ENCODE data around the gene TRERF1. TPM values are rescaled to one million over a fixed set of nuclear protein-coding genes. Genes with fewer than 3 reads are reported as not detected.

Gene TRERF1
- polyA plus RNA-seq, 1 of the 3 experiments (the other 2 are of a cell fraction), result 3.6 TPM

GRCh38 chr6:42355416-42355815 is 96.3 kb downstream of the TRERF1 start:
- ChIA-PET POLR2A (no interaction called here), CTCF (interaction anchor here (1.4 to 2.9 kb wide), 3 partner anchors 11 to 193 kb away, joined by 4 to 8 read pairs (median 5); no protein-coding TSS in a partner anchor)
- no peaks in the 10 kb centered on the region for H4K20me1 ChIP-seq (ENCODE audit: insufficient read depth)
- no peak overlapping the region for H3K4me2 ChIP-seq
- 95% methylated on average over 3 of the region's 3 CpGs for WGBS (ENCODE audit: low lambda C conversion rate)
- H3K79me2 ChIP-seq (ENCODE audit: insufficient read depth), result no peaks in the 10 kb centered on the region
- H3K27me3 ChIP-seq (ENCODE audit: insufficient read depth), result no peaks in the 10 kb centered on the region
- peaks cover 0 to 13% of the 10 kb centered on the region in 2 experiments; a peak in 3 of 4 replicates for H3K4me1 ChIP-seq (ENCODE audit: control insufficient read depth in 1 of 2, insufficient read depth in 2 of 2, low read depth in 1 of 2, low read length in 1 of 2)
- no peak overlapping the region for H3K9ac ChIP-seq
- peaks cover 0 to 3% of the 10 kb centered on the region in 2 experiments for H3K36me3 ChIP-seq (replicated peaks in 1 of 2; ENCODE audit: control insufficient read depth in 1 of 2, insufficient read depth in 2 of 2, low read length in 1 of 2)
- H3K4me3 ChIP-seq (ENCODE audit: low read depth in 2 of 2, low read length in 1 of 2), result no peak overlapping the region
- peaks cover 2% of the 10 kb centered on the region; the same call in 1 of the 2 replicates for H3K9me2 ChIP-seq
- H2AFZ ChIP-seq (ENCODE audit: low read depth), result no peak overlapping the region
- no peaks in the 10 kb centered on the region for H3K9me3 ChIP-seq
- peaks cover 7% of the 10 kb centered on the region for H3F3A ChIP-seq (replicated peaks; ENCODE audit: insufficient read depth)
- no peak overlapping the region for H3K27ac ChIP-seq (ENCODE audit: low read depth in 2 of 2, low read length in 1 of 2)
- TF ChIP-seq TCF12 (IDR thresholded peaks at IDR 0.05) (no peak), CTCF (IDR thresholded peaks at IDR 0.05) (no peak), RCOR1 (IDR thresholded peaks at IDR 0.05; ENCODE audit: low read length) (no peak), RAD21 (IDR thresholded peaks at IDR 0.05; ENCODE audit: low read length) (no peak), TAF1 (IDR thresholded peaks at IDR 0.05; ENCODE audit: borderline replicate concordance, low read depth, low read length) (no peak), NRF1 (IDR thresholded peaks at IDR 0.05; ENCODE audit: low read depth, low read length) (no peak), RFX5 (IDR thresholded peaks at IDR 0.05; ENCODE audit: low read length) (no peak), EP300 (IDR thresholded peaks at IDR 0.05; ENCODE audit: borderline replicate concordance in 1 of 2, low read depth in 1 of 2, low read length in 1 of 2) (no peak), SIN3A (IDR thresholded peaks at IDR 0.05; ENCODE audit: borderline replicate concordance, low read depth, low read length) (no peak), GABPA (IDR thresholded peaks at IDR 0.05; ENCODE audit: low read depth) (no peak), JUND (IDR thresholded peaks at IDR 0.05) (no peak), EZH2phosphoT487 (IDR thresholded peaks at IDR 0.05; ENCODE audit: borderline replicate concordance, low read depth) (no peak), ZBTB33 (IDR thresholded peaks at IDR 0.05; ENCODE audit: borderline replicate concordance, low read depth) (no peak), REST (IDR thresholded peaks at IDR 0.05; ENCODE audit: low read depth, low read length) (no peak), FOSL2 (IDR thresholded peaks at IDR 0.05; ENCODE audit: borderline replicate concordance, low read depth) (no peak), PBX3 (IDR thresholded peaks at IDR 0.05) (no peak)
- DNase-seq, result no peak

Data from SK-N-SH (cell line).